HG03066 (cell line): ENCODE data around the gene ST14.

Source experiments
- ATAC-seq: cut with Tn5 transposase; IDR thresholded peaks from one replicate; pipeline ENCODE4 v1.9.1; 2021; ENCODE audit warnings: low read depth; ENCODE audit not compliant: unreplicated experiment

The ST14 gene

GRCh38 chr11:130159657-130160497, at the start of gene ST14:
Gene ST14, plus strand, starts transcription at chr11:130159782. Its CDS starts 198 bp downstream, at chr11:130159980.
- ATAC-seq, result no peak

GRCh38 chr11:130110339-130111108, 49.1 kb upstream of the ST14 start:
- no peak for ATAC-seq

- no peak for ATAC-seq
These were observed 47.3 kb upstream of the ST14 start for GRCh38 chr11:130112071-130112830.

- ATAC-seq, result no peak
These were observed 45.3 kb upstream of the ST14 start for GRCh38 chr11:130114281-130114680.

- ATAC-seq, result no peak
These were observed 44.9 kb upstream of the ST14 start for GRCh38 chr11:130114726-130115125.

GRCh38 chr11:130115218-130115617, 44.4 kb upstream of the ST14 start:
- ATAC-seq, result no peak

GRCh38 chr11:130118165-130118564, 41.4 kb upstream of the ST14 start:
- peak; percentile 82 for ATAC-seq

- ATAC-seq, result peak; percentile 65
These were observed 40.8 kb upstream of the ST14 start for GRCh38 chr11:130118636-130119387.

- no peak for ATAC-seq
These were observed 39.5 kb upstream of the ST14 start for GRCh38 chr11:130120045-130120444.

- ATAC-seq, result no peak
These were observed 38.1 kb upstream of the ST14 start for GRCh38 chr11:130121445-130121978.

- no peak for ATAC-seq
These were observed 37.4 kb upstream of the ST14 start for GRCh38 chr11:130122141-130122575.

GRCh38 chr11:130123414-130124040, 36.1 kb upstream of the ST14 start:
- ATAC-seq, result no peak

- no peak for ATAC-seq
These were observed 35.5 kb upstream of the ST14 start for GRCh38 chr11:130124096-130124495.

GRCh38 chr11:130125638-130126037, 33.9 kb upstream of the ST14 start:
- ATAC-seq, result no peak

GRCh38 chr11:130126516-130126915, 33.1 kb upstream of the ST14 start:
- no peak for ATAC-seq

- ATAC-seq, result no peak
These were observed 32.1 kb upstream of the ST14 start for GRCh38 chr11:130127509-130127908.

- ATAC-seq, result no peak
These were observed 31.0 kb upstream of the ST14 start for GRCh38 chr11:130128626-130129025.

GRCh38 chr11:130129922-130130321, 29.7 kb upstream of the ST14 start:
- ATAC-seq, result no peak
